Measurements from ENCODE around the gene PVALEF.
"Not testable (repeated sequence)": the region's sequence is repeated elsewhere in the genome, so short reads cannot be mapped to it uniquely, and the experiment has no call there.

The PVALEF gene

DNA sequence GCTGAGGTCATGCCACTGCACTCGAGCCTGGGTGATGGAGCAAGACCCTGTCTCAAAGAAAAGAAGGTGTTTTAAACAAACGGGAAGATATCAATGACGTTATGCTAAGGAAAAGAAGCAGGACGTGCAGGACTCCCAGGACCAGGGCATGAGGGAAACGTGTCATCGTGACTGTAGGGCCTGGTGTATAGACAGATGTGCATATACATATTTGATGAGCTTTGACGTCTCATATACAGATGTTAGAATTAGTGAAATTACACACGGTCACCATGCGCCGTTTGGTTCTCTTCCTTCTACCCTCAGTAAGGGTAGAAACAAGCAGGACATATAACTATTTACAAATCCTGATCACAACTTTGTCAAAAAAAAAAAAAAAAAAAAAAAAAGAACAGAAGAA is 17.6 kb upstream of the PVALEF start:
- DNase-seq, result no peak

DNA sequence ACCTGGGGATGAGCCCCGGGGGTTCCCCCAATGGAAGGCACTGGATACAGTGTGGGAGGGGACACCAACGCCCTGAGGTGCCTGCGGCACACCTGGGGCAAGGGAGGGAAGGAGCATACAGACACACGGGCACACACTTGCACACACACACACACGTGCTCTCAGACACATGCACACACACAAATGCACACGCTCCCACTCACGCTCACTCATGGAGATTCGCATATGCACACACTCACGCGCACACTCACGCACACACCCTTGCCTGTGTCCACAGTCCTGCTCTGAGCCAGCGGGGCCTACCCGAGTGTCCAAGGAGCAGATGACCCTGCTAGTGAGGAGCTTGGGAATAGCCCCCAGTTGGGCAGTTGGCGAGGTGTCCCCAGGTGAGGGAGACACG is 16.7 kb upstream of the PVALEF start:
- no peak for DNase-seq

DNA sequence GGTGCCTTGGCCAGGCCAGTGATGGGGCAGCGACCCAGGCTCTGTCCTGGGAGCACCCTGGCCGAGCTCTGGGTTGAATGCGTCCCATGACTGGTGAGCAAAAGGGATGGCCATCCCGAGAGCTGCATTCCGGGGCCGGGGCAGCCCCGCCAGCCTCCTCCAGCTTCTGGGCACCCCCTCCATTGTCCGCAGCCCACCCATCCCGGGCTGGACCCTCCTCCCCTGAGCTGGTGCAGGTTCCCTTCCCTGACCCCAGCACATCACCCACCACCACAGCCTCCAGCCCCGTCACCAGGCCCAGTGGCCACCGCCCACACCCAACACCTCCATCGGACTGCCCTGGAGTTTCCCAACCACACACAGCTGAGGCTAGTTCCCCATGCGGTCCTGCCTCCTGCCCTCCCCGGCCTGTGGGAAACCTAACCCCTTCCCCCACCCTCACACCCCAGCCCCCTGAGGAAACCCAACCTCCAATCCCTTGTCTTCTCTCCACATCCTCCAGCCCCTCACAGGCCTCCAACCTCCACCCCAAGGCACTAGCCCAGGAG is 16.2 kb upstream of the PVALEF start:
- DNase-seq, result no peak

DNA sequence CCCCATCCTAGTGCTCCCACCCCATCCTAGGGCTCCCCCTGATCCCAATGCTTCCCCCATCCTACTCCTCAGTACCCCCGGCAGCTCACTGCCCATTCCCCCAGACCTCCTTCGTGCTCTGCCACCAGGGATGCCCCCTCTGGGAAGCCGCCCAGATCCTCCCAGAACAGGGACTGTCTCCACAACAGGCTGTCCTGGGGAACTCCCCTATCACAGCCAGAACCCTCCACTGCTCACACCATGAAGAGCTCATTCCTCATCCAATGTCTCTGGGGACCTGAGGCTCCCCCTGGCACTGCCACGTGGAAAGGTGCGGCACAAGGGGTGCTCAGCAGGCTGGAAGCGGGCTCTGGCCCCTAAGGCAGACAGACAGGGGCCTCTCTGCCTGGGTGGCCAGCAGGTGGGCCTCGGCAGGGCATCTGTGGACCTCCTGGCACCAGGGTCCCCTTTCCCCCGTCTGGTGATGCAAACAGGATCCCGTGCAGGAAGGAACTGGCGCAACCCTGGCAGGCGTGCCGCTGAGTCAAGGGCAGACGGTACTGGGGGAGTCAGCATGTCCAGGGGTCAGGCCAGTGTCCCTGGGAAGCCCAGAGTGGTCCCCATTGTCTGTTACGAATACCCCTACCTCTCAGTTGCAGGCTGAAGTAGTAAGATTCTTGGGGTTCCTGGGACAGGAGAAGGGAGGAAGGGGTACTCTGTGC is 14.8 kb upstream of the PVALEF start:
- no peak for DNase-seq

- no peak for DNase-seq
These were observed 14.0 kb upstream of the PVALEF start for GRCh38 chr17:81151278-81151677.

DNA sequence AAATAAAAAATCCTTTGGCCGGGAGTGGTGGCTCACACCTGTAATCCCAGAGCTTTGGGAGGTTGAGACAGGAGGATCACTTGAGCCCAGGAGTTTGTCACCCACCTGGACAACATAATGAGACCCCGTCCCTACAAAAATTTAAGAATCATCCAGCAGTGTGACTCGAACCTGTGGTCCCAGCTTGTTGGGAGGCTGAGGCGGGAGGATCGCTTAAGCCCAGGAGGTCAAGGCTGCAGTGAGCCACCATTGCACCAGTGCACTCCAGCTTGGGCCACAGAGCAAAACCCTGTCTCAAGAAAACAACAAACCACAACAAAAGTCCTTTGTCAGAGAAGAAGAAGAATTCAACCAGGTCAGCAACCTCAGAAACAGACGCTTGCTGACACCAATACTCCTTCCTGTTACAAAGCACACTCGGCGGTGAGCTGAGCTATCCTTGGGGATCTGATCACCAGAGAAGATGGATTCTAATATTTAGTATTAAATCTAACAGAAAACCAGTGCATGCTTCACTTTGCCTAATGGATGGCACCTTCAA is 12.9 kb upstream of the PVALEF start:
- no peak for DNase-seq

DNA sequence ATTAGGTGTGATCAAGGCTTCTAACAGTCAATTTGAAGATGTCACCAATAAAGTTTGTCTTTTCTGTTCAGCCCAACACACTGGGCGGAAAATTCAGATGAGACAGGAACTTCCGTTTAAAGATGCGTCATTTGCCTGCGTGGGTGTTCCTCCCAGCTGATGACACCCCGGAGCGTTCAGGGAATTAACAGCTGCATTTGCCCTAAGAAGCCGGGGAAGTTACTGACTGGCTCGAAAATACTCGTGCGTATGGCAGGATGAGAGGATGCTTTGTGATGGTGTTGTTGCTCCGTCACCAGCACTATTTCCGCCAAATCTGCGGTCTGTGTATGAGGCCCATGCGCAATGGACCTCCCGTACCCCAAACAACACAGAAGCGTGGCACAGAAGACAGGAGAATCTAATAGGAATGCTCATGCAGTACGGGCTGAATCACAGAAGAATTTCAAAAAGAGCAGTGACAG is 11.9 kb upstream of the PVALEF start:
- DNase-seq, result no peak

DNA sequence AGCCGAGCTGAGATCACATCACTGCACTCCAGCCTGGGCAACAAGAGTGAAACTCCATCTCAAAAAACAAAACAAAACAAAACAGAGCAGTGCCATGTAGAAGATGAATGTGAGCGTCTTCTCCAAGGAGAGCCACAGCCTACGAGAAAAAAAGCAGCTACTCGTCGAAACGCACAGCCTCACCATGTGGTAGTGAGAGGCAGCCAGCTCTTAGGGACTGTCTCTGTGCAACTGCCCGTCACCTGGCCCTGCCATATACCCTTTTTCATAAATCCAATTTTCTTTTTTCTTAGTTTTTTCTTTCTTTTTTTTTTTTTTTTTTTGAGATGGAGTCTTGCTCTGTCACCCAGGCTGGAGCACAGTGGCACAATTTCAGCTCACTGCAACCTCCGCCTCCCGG is 11.3 kb upstream of the PVALEF start:
- not testable (repeated sequence) for DNase-seq

GRCh38 chr17:81154961-81155360 is 10.3 kb upstream of the PVALEF start:
- no peak for DNase-seq

GRCh38 chr17:81156866-81157805 is 8.2 kb upstream of the PVALEF start:
- DNase-seq, result no peak

- no peak for DNase-seq
These were observed 7.2 kb upstream of the PVALEF start for GRCh38 chr17:81157848-81158687.

DNA sequence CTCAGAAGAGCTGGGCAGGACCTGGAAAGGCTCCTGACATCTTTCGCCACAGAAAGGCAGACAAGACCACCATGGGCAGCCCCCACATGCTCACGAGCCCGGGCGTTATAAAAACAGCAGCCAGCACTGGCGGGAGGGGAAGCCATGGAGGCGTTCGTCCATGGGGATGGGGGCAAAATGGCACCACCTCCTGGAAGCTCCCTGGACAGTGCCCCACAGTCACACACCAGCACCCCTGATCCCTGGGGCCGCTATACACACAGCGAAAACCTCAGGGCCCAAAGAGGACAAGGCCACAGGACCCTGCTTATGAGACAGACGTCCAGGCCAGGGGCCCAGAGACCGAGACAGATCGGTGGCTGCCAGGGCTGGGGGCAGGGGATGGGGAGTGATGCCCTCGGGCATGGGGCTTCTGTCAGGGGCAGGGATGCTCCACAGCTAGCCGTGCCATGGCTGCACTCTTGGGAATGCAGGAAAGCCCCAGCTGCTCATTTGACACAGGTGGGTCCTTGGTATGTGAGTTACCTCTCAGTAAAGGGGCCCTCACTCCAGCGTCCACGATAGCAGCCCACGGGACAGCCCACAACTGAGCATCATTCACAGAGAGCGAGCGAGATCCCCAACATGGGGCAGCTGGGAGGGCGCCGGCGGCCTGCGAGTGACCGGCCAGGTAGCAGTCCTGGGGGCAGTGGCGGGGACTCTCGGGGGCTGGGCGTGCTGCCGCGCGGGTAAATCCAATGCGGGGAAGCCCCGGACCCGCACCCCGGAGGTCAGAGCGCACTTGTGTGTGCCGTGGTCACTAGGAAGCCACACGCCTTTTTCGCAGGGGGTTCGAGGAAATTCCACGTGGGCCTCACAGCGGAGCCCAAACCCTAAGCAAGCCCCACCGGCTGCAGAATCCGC is 6.4 kb upstream of the PVALEF start:
- no peak for DNase-seq

- DNase-seq, result no peak
These were observed 5.6 kb upstream of the PVALEF start for GRCh38 chr17:81159611-81160265.

GRCh38 chr17:81160306-81160705 is 5.0 kb upstream of the PVALEF start:
- DNase-seq, result no peak

GRCh38 chr17:81160747-81161453 is 4.4 kb upstream of the PVALEF start:
- no peak for DNase-seq

DNA sequence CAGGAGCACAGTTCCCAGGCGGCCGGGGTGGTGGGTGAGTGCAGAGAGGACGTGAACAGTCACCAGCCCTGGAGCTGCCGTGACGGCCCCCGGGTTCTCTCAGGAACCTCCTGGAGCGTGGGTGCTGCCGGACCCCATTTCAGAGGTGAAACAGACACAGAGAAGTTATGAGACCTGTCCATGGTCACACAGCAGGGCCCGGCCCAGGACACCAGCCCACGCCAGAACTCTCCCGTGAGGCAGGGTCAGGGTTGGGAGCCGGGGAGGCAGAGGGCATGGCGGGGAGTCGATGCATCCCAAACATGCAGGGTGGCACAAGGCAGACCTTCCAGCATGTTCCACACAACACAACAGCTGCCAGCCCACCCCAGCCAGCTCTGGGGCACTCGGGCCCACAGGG is 3.8 kb upstream of the PVALEF start:
- no peak for DNase-seq

GRCh38 chr17:81161972-81162371 is 3.3 kb upstream of the PVALEF start:
- DNase-seq, result no peak

DNA sequence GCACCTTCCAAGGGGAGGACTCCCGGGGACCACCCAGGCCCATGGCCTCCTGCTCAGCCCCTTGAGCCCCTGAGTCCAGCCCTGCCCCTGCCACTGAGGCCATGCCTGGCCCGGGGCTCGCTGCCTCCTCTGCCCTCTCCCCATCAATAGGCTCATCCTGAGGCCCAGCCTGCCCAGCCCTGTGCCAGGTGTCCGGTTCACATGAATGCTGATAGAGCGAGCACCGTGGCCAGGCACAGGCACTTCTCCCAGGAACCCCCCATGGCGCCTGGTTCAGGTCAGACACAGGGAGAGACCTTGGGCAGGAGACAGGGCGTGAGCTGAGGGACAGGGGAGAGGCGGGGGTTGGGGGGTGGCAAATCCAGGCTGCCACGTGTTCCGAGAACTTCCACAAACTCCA is 2.8 kb upstream of the PVALEF start:
- DNase-seq, result no peak

GRCh38 chr17:81163051-81163695 is 2.1 kb upstream of the PVALEF start:
- DNase-seq, result no peak

Data from DMS79 treated with DMSO at 0.1 percent for 48 hours (cell line).